GDM1 (cell line): ENCODE measurements around the gene FAM50B.
"Not testable (repeated sequence)": the region's sequence is repeated elsewhere in the genome, so short reads cannot be mapped to it uniquely, and the experiment has no call there.

ENCODE experiments used
- DNase-seq: peaks from one replicate; lab custom pipeline; 2025; lab: John Stamatoyannopoulos, UW

The FAM50B gene

DNA sequence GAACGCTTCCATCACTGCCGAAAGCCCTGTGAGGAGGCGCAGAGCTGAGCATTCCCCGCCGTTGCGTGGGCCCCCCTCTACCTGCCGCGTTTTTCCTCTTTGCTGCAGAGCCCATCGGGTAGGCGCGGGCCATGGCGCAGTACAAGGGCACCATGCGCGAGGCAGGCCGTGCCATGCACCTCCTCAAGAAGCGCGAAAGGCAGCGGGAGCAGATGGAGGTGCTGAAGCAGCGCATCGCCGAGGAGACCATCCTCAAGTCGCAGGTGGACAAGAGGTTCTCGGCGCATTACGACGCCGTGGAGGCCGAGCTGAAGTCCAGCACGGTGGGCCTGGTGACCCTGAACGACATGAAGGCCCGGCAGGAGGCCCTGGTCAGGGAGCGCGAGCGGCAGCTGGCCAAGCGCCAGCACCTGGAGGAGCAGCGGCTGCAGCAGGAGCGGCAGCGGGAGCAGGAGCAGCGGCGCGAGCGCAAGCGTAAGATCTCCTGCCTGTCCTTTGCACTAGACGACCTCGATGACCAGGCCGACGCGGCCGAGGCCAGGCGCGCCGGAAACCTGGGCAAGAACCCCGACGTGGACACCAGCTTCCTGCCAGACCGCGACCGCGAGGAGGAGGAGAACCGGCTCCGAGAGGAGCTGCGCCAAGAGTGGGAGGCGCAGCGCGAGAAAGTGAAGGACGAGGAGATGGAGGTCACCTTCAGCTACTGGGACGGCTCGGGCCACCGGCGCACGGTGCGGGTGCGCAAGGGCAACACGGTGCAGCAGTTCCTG is 693 bp downstream of the FAM50B start:
- DNase-seq = no peak

DNA sequence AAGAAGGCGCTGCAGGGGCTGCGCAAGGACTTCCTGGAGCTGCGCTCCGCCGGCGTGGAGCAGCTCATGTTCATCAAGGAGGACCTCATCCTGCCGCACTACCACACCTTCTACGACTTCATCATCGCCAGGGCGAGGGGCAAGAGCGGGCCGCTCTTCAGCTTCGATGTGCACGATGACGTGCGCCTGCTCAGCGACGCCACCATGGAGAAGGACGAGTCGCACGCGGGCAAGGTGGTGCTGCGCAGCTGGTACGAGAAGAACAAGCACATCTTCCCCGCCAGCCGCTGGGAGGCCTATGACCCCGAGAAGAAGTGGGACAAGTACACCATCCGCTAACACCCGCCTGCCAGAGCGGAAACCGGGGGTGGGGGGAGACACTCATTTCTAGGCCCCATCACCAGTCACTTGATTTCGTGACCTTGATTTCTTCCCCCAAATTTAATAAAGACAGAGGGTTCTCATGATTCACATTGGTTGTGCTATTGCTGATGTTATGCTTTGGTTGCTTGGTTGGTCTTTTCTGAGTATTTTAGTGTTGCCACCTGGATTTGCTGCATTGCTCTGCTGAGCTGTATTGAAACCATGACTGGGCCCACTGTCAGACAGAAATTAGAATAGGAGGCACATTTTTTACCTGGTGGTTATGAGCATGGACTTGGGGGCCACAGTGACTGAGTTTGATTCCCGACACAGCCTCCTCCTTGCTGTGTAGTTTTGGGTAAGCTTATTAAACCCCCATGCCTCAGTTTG is 1.5 kb downstream of the FAM50B start:
- DNase-seq = no peak

DNA sequence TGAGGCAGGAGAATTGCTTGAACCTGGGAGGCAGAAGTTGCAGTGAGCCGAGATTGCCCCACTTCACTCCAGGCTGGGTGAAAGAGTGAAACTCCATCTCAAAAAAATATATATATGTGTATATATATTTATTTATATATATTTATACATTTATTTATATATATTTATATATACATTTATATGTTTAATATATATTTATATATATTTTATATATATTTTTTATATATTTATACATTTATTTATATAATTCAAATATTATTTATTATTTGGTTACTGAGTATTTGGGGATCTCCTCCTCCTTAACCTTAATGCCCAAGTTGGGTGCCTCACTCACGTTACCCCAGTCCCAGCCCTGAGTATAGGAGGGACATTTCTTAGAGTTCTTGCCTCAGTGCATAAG is 2.7 kb downstream of the FAM50B start:
- no peak for DNase-seq

DNA sequence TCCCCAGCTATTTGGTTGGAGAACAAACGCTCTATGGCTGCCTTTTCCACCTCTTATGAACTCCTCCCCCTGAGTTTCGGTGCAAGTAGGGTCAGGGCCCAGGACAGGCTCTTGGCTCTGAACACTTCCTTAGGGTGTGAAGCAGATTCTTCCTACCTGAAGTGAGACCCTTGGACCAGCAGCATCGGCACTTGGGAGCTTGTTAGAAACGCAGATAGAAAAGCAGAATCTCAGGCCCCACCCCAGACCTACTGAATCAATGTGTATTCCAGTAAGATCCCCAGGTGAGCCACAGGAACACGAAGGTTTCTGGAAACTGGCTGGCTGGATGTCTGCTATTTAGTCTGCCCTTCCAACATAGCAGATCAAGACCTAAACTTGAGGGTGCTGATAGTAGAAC is 3.2 kb downstream of the FAM50B start:
- no peak for DNase-seq

DNA sequence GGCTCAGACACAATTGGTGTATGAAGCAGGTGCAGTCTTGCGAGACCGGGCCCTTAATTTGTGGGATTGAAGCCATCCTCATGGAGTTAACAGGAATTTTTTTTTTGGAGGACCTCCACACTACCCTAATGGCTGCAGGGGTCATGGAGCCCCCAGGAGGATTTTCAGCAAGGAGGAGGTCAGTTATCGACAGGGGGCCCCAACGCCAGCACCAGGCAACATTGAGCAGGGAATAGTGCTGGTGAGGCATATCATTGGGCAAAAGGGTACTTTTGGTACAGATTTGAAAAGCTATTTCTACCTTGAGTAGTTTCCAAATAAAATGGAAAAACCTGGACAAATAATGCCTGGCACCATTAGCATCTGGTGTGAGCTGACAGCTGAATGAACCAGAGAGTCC is 6.7 kb downstream of the FAM50B start:
- DNase-seq = no peak

DNA sequence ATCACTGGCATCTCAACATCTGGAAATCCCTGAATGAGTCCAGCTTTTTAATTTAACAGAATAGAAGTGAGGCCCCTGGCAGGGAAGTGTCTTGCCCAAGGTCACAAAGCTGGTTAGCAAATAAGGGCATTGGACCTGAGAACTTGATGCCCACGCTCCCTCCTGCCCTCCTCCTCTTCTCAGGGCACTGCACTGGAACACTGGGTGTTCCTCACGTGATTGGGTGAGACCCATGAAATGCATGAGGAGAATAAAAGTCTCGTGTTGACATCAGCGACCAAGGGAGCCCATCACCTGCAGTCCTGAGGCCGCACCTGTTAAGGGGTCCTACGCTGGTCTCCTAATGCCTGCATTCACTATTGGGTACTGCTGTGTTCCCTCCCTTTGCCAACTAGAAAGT is 7.4 kb downstream of the FAM50B start:
- no peak for DNase-seq

DNA sequence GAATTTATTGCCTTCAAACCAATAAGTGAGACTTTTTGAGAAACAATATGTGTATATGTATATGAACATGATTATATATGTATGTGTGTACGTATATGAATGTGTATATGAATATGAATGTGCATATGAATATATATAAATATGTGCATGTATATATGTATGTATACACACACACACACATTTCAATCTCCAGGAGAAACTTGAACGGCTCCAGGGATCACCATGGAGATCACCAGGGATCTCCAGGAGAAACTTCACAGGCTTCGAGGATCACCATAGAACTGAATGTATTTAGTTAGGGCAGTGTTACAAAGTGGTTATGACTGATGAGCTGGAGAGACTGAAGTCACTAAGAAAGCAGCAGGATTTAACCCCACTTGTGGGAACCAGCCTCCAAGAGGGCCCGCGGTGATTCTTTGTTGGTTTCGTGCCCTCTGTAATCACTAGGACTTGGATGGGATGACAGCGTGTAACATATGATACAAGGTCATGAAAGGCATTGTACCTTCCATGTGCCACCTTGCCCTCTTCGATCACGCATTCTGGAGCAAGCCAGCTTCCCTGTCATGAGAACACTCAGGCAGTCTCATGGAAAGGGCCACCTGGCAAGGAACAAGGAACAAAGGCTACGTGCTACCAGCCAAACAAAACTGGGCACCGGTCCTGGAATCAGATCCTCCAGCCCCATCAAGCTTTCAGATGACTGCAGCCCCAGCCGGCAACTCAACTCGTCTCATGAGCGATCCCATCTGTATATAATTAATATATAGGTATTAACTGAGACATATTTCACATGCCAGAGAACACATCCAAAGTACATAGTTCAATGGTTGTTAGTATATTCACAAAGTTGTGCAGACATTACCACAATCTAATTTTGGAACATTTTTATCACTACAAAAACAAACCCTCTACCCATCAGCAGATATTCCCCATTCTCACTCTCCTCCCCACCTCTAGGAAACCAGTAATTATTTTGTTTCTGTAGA is 8.6 kb downstream of the FAM50B start:
- DNase-seq = no peak

DNA sequence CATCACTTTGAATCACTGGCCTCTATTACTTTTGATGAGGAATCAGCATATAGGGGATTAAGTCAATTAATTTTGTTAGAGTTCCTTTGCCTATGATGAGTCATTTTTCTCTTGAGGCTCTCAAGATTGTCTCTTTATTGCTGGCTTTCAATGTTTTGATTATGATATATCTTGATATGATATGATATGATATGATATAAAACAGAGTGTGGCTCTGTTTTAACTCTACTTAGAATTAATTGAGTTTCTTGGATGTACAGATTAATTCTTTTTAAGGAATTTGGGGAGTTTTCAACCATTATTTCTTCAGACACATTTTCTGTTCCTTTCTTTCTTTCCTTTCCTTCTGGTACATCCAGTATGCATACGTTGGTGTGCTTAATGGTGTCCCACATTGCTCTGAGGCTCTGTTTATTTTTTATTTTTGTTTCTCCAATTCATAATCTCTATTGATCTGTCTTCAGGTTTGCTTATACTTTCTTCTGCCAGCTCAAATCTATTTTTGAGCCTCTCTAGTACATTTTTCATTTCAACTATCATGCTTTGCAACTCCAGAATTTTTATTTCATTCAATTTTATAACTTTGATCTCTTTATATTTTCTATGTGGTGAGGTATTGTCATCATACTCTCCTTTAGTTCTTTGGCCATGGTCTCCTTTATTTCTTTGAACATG is 10.8 kb downstream of the FAM50B start:
- no peak for DNase-seq

DNA sequence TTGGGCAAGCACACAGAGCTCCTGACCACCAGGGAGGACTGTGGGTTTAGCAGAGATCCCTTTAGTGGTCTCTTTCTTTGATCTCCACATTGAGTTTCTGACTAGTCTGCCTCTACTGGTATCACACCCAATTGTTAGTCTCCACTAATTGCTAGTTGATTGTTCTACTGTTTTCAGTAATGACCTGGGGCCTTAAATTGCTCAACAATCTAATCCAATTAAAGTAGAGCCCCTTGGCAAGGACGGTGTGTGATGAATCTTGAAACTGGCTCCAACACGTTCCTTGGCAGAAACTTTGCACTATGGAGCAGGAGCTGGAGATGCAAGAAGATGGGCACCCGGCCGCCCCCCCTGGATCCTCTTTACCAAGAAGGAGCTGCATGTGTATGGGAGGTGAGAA is 12.3 kb downstream of the FAM50B start:
- DNase-seq = no peak

DNA sequence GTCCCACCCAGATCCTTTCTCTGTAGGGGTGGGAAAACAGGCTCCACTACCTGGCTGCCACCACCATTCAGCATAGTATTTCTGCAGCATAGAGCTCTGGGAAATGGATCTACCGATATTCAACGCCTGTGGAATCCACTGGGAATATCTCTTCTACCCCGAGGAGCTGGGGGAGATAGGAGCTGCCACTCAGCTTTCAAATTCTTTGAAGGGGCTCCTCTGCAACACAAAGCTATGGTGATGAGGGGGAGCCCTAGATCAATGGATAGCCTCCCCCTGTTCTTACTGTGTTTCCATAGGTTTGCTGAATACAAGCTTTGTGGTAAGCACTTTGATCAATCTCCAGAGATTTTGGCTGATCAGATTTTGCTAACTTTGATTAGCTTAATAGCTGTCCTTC is 12.9 kb downstream of the FAM50B start:
- DNase-seq = no peak

DNA sequence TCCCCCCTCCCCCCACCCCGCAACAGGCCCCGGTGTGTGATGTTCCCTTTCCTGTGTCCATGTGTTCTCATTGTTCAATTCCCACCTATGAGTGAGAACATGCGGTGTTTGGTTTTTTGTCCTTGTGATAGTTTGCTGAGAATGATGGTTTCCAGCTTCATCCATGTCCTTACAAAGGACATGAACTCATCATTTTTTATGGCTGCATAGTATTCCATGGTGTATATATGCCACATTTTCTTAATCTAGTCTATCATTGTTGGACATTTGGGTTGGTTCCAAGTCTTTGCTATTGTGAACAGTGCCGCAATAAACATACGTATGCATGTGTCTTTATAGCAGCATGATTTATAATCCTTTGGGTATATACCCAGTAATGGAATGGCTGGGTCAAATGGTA is 14.1 kb downstream of the FAM50B start:
- not testable (repeated sequence) for DNase-seq

DNA sequence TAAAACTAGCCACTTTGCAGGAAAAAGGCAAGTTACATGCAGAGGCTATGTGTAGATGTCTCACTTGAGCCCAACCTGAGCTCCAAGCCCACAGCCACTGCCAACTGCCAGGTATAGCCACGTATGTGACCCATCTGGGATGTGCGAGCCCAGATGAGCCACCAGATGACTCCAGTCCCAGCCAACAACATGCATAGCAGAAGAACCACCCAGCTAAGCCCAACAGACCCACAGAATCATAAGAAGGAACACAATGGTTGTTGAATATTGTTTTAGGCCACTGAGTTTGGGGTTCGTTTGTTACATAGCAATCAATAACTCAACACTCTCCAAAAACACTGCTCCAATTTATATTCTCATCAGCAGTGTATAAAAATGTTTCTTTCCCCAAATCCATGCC is 16.3 kb downstream of the FAM50B start:
- DNase-seq = no peak

DNA sequence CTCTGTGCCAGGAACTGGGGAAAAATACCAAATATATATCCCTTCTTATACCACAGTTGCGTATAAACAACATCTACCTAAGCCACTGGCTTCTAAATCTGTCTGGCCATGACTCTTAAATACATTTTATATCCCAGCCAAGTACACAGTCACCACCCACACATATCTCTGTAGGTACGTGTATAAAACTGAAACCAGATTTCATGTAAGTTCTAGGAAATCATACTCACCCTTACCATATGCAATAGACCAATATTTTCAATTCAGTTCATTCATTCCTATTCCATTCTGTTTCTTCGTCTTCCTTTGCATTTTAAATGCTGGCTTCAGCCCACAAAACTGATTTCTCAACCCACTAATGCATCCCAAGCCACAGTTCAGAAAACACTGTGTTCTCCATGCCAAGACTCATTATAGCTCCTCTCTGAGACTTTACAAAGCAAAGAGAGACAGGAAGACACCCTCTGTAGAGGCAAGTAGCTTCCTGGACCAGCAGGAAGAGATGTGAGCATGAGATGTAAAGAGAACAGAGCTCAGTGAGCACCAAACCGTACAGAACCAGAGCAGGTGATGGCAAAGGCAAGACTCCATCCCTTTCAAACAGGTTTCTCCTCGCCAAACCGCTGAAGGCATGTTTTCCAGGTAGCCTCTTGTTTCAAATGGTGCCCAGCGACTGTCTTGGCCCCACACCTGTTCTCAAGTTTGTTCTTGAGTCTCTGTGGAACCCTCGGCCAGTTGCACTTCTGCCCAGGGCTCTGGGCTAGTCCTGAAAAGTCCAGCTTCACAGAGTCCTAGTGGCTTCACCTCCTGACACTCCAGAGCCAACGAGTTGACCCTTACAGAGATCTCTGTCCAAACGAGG is 18.7 kb downstream of the FAM50B start:
- no peak for DNase-seq

DNA sequence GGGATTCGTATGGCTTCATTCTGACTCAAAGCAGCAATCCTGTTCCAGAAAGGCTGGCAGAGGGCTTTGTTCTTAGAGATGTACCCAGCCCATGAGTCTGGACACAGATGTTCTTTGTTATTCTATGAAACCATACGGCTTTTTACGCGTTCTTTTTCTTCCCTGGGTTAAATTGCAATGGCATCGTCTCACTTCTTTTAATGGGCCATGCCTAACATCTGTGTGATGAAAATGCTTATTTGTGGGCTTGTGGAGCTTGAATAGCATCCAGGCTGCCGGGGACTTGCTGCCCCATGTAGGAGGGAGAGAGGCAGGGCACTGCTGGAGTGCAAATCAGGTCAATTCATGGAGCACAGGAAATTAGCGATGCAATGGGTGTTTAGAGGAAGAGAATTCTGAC is 19.4 kb downstream of the FAM50B start:
- no peak for DNase-seq

DNA sequence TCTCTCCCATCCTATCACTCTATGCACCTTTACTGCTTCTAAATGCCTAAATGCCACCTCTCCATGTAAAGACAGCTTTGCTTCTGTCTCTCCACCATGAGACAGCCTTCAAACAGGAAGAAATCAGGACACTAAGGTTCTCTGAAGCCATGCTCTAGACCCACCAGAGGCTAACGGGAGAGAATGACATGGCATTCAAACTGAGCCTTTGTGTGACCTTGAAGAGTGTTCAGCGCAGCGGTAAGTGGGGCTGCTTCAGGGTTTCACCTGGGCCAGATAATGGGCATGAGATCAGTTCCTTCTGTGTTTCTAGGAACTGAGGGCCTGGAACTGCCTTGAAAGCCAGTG is 20.1 kb downstream of the FAM50B start:
- DNase-seq = no peak

DNA sequence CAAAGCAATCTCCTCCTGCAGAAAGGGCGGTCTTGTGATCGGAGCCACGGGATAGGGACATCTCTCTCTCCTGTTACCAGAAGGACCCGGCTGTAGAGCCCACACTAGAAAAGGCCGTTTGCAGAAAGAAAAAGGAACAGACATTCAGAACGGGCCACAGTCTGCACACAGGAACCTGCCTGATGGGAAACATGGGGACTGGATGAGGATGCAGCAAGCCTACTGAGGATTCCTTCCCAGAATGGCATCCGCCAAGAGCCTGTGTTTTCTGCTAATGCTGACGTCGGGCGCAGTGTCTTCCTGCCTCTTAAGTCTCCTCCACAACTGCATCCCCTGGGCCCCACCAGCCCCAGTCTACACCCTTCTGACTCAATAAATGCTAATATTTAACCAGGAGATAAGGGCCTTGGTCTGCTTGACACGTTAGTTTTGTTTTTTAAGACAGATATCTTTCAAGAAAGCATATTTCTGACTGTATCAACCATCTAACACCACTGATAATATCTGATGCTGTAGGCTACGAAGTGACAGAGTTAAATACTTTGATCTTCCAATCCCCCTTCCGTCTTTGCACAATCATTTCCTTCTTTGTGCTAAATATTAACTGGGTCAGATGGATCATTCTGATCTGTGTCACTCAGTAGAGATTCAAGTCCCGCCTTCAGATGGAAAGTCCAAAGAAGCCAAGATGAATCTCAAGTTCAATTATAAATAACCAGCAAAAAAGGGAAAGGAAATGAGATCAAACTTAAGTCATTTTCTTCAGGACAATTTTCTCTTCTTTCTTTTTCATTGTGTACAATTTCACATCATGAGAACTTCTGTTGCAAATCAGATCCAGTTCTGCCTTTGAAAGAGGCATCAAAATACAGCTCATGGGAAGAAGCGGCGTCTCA is 20.7 kb downstream of the FAM50B start:
- DNase-seq = no peak

DNA sequence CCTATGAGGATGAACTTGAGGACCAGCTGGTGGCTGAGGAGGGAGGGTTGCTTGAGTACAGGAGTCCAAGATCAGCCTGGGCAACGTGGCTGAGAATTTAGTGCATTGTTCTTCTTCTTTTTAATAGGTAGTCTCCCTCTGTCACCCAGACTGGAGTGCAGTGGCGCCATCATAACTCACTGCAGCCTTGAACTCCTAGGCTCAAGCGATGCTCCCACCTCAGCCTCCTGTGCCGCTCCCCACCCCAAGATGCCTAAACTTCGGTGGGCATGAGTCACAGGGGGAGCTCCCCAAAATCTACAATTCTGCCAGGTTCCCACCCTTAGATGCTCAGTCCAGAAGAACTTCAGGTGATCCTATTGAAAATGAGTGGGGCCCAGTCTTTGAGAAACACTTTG is 21.4 kb downstream of the FAM50B start:
- DNase-seq = no peak

DNA sequence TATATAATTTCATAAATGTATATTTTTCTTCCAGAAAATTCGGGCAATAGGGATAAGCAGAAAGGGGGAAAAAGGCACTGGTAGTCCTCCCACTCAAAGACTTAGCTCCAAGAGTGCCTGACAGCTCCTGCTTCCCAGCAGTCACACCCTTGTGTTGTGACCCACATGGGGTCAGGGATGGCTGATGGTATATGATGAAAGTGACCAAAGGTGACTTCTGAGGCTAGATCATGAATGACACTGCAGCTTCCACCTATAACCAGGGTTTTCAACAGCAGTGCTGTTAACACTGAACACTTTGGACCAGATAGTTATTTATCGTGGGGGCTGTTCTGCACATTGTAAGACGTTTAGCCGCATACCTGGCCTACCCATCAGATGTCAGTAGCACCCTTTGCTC is 22.3 kb downstream of the FAM50B start:
- DNase-seq = no peak

DNA sequence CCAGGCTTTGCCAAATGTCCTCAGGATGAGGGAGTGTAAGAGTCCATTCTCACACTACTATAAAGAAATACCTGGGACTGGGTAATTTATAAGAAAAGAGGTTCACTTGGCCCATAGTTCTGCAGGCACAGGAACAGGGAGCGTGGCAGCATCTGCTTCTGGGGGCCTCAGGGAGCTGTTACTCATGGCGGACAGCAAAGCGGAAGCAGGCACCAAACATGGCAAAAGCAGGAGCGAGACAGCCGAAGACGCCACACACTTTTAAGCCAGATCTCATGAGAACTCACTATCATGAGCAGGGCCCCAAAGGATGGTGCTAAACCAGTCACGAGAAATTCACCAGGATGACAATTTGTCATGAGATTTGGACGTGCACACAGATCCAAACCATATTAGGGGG is 22.8 kb downstream of the FAM50B start:
- no peak for DNase-seq

DNA sequence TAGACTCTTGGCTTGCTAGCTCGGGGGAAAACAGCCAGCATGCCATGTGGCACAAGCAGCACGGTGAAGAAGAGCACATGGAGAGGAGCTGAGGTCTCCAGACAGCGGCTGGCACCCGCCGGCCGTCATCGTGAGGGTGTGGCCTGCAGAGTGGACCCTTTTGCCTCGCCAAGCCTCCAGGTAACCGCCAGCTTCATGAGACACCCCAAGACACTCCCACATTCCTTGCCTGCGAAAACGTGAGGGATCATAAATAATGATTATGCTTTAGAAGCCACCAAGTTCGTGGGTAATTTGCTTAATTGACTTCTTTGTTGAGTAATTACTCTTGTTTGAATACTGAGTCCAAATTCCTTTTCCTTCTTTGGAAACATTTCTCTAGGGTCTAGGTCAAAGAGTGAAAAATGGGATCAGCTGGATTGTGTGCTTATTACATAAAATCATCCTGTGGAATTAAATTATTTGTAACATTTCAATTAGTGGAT is 23.2 kb downstream of the FAM50B start:
- DNase-seq = no peak
